GM18517 (cell line): ENCODE results near the gene ANXA2R.
"Not testable (repeated sequence)": the region's sequence is repeated elsewhere in the genome, so short reads cannot be mapped to it uniquely, and the experiment has no call there.

Source experiments
- ATAC-seq: cut with Tn5 transposase; IDR thresholded peaks from one replicate; pipeline ENCODE4 v1.9.1; 2021; ENCODE audit warnings: mild to moderate bottlenecking, moderate library complexity; ENCODE audit not compliant: unreplicated experiment

ANXA2R gene, protein sequence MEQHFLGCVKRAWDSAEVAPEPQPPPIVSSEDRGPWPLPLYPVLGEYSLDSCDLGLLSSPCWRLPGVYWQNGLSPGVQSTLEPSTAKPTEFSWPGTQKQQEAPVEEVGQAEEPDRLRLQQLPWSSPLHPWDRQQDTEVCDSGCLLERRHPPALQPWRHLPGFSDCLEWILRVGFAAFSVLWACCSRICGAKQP

GRCh38 chr5:43040287-43041098 is at the start of gene ANXA2R:
TSS of gene ANXA2R (minus strand) at chr5:43040319. CDS start at chr5:43040046, 273 bp downstream.
- ATAC-seq, result peak; percentile 42

DNA sequence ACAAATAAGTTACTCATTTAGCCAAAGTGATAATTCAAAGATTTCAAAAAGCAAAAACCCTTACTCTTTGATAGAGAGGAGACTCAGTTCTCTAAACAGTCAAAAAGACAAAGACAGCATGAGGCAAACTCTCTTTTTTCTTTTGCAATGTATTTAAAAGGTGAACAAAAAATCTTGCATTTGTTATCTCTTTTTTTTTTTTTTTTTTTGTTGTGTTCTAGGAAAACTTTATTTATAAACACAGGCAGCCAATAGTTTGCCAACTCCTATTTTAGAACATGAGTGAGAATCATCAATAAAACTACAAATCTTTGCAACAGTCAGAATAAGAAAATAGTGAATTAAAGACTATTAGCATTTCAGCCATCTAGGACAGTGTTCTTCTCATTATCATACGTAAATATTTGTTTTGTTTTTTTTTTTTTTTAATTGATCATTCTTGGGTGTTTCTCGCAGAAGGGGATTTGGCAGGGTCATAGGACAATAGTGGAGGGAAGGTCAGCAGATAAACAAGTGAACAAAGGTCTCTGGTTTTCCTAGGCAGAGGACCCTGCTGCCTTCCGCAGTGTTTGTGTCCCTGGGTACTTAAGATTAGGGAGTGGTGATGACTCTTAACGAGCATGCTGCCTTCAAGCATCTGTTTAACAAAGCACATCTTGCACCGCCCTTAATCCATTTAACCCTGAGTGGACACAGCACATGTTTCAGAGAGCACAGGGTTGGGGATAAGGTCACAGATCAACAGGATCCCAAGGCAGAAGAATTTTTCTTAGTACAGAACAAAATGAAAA is 46.2 kb upstream of the ANXA2R start:
- ATAC-seq, result not testable (repeated sequence)

GRCh38 chr5:43085453-43085852 is 45.3 kb upstream of the ANXA2R start:
- no peak for ATAC-seq

DNA sequence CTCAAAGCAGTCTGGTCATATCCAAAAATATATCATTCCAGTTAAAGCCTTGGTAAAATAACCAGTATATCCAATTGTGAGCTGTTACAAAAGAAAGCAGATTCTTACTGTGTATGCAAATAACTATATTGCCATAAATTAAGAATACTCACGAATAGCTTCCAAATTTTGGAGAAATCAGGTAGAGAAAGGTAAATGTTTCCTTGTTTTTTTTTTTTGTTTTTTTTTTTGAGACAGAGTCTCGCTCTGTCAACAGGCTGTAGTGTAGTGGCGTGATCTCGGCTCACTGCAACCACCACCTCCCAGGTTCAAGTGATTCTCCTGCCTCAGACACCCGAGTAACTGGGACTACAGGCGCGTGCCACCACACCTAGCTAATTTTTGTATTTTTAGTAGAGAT is 44.3 kb upstream of the ANXA2R start:
- ATAC-seq, result not testable (repeated sequence)

DNA sequence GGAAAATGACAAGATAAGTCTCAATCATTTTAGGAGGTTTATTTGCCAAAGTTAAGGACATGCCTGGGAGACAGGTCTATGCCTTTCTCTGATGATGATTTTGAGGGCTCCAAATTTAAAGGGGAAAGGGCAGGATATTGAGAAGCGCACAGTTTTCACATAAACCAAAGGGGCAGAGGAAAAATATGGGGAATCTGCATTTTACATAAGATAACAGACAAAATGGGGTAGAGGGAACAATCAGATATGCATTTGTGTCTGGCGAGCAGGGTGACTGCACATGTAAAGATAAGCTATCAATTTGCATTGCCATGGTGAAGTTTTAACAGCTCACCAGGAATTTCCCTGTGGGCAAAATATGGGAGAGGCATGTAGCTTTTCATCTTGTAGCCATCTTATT is 41.2 kb upstream of the ANXA2R start:
- ATAC-seq, result not testable (repeated sequence)

GRCh38 chr5:43078956-43079355 is 38.8 kb upstream of the ANXA2R start:
- ATAC-seq, result no peak

DNA sequence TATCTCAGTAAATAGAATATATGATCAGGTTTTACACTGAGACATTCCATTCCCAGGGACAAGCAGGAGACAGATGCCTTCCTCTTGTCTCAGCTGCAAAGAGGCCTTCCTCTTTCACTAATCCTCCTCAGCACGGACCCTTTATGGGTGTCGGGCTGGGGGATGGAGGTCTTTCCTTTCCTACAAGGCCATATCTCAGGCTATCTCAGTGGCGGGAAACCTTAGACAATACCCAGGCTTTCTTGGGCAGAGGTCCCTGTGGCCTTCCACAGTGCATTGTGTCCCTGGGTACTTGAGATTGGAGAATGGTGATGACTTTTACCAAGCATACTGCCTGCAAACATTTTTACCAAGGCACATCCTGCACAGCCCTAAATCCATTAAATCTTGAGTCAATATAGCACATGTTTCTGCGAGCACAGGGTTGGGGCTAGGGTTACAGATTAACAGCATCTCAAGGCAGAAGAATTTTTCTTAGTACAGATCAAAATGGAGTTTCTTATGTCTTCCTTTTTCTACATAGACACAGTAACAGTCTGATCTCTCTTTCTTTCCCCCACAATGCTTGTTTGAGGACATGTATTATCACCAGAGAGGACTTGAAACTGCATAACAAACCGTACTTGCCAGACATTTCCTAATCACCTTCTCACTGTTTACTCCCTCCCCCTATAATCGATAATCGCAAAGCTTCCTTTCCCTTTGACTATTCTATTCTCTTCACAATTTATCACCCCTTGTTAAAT is 37.5 kb upstream of the ANXA2R start:
- ATAC-seq, result not testable (repeated sequence)

GRCh38 chr5:43075319-43076293 is 35.5 kb upstream of the ANXA2R start:
- no peak for ATAC-seq

- ATAC-seq, result no peak
Measured at GRCh38 chr5:43074987-43075318, 34.8 kb upstream of the ANXA2R start.

GRCh38 chr5:43073597-43074546 is 33.8 kb upstream of the ANXA2R start:
- no peak for ATAC-seq

- not testable (repeated sequence) for ATAC-seq
Measured at GRCh38 chr5:43069401-43069720, 29.2 kb upstream of the ANXA2R start.

GRCh38 chr5:43068037-43068436 is 27.9 kb upstream of the ANXA2R start:
- no peak for ATAC-seq

DNA sequence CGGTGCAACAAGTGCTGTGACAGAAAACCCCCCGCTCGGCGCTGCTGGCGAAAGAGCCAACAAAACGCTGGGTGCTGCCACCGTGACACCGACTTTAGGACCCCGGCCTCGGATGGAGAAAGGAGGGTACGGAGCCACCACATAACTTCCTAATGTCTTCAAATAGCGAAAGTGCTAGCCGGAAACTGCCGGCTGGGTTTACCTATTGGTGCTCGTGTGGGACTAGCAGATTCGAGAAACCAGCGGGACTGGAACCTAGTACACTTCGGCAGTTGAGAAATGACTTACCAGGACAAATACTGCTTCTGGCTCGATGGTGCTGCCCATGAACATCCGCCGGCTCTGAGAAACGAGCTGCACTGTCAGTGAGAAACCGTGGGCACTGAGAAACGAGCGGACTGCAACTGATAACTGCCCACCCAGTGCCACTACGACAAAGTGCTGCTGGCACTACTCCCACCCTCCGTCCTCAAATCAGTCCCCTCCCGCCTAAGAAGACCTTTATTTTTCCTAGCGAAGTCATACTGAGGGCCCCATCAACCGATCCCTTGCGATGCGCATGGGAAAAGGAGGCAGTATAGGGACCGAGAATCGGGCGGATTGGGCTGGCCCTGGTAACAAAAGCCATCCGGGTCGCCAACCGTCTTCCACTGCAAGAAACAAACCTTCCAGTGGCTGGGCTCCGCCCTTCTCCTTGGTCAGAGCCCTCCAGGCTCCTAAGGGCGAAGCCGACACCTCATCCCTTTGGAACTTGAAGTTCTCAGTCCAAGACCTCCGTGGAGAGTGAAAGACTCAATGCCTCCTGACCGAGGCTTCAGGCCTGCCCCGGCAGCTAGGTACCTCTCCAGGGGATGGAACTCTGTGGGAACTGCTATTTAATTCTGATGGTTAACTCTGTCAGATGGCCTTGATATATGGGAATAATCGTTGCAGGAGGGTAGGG is 27.0 kb upstream of the ANXA2R start:
- ATAC-seq, result peak; percentile 48

GRCh38 chr5:43065948-43066798 is 26.1 kb upstream of the ANXA2R start:
- ATAC-seq, result peak; percentile 26

GRCh38 chr5:43065387-43065947 is 25.3 kb upstream of the ANXA2R start:
- no peak for ATAC-seq

- no peak for ATAC-seq
Measured at GRCh38 chr5:43063721-43064171, 23.6 kb upstream of the ANXA2R start.
